H1 (cell line): ENCODE results near the gene LARP4. TPM values are rescaled to one million over a fixed set of nuclear protein-coding genes. Genes with fewer than 3 reads are reported as not detected.

Source experiments
- CTCF ChIA-PET: fragments of 300-600 bp; sonication (Branson Sonifier 250); formaldehyde crosslinking; loops from one replicate; lab custom pipeline; 2021; ENCODE audit not compliant: partially characterized antibody; lab: Charles Lee
- POLR2A ChIA-PET: fragments of 300-600 bp; sonication (Branson Sonifier 250); formaldehyde crosslinking; loops from one replicate; lab custom pipeline; 2021; ENCODE audit warnings: inconsistent platforms; ENCODE audit not compliant: partially characterized antibody; lab: Charles Lee
- DNase-seq, 2 experiments: peaks; one replicate each; pipeline versions ENCODE4 v3.0.0 to v3.0.0-alpha.2; 2010 to 2022; ENCODE audit warnings: low spot score in 2 of 2, low read depth in 1 of 2, mixed read lengths in 1 of 2
- FAIRE-seq: peaks from 2 replicates; lab custom pipeline; 2011; peaks lifted over from hg19 to GRCh38; lab: Jason Lieb, UNC
- H2AFZ ChIP-seq: 2 replicates; pipeline ENCODE4 v1.8.1; 2012; ENCODE audit warnings: low read length, inconsistent platforms
- H2AK5ac ChIP-seq: 2 replicates; pipeline ENCODE4 v1.6.1; 2013; ENCODE audit warnings: low read depth, low read length
- H2BK120ac ChIP-seq: replicated peaks from 2 replicates; pipeline ENCODE3; 2013; ENCODE audit warnings: low read depth, low read length, inconsistent platforms
- H2BK12ac ChIP-seq: 2 replicates; pipeline ENCODE4 v1.6.1; 2013; ENCODE audit warnings: low read depth, low read length
- H2BK15ac ChIP-seq: 2 replicates; pipeline ENCODE4 v1.6.1; 2013; ENCODE audit warnings: low read length
- H2BK20ac ChIP-seq: 2 replicates; pipeline ENCODE4 v1.6.1; 2013; ENCODE audit warnings: low read length
- H2BK5ac ChIP-seq: 2 replicates; pipeline ENCODE4 v1.6.1; 2013; ENCODE audit warnings: low read depth, low read length
- H3K14ac ChIP-seq: 2 replicates; pipeline ENCODE4 v1.6.1; 2013; ENCODE audit warnings: inconsistent platforms; ENCODE audit not compliant: insufficient read length
- H3K18ac ChIP-seq: 2 replicates; pipeline ENCODE4 v1.6.1; 2013; ENCODE audit warnings: low read length; ENCODE audit errors: extremely low read depth
- H3K23ac ChIP-seq: 2 replicates; pipeline ENCODE4 v1.6.1; 2013; ENCODE audit warnings: inconsistent platforms; ENCODE audit not compliant: insufficient read length
- H3K23me2 ChIP-seq: 2 replicates; pipeline ENCODE4 v1.6.1; 2013; ENCODE audit warnings: low read depth, low read length
- H3K27ac ChIP-seq: 2 replicates; pipeline ENCODE4 v1.6.1; 2011; ENCODE audit warnings: low read depth, low read length, inconsistent platforms
- H3K27me3 ChIP-seq, 4 experiments: replicated peaks in 1 of 4; 1 replicate in 1 of 4; 2 replicates in 3 of 4; pipeline versions ENCODE4 v1.6.1 to v1.8.1; 2011 to 2013; ENCODE audit warnings: low read length in 3 of 4, mild to moderate bottlenecking in 3 of 4, inconsistent platforms in 2 of 4, mixed read lengths in 2 of 4, moderate library complexity in 1 of 4; ENCODE audit not compliant: control insufficient read depth in 3 of 4, insufficient read depth in 3 of 4; ENCODE audit errors: extremely low read depth in 1 of 4
- H3K36me3 ChIP-seq, 4 experiments: 2 replicates each; pipeline versions ENCODE4 v1.6.1 to v1.8.1; 2011 to 2013; ENCODE audit warnings: mild to moderate bottlenecking in 4 of 4, low read length in 3 of 4, moderate library complexity in 2 of 4, control low read depth in 1 of 4, inconsistent platforms in 1 of 4; ENCODE audit not compliant: insufficient read depth in 4 of 4, control insufficient read depth in 2 of 4
- H3K4ac ChIP-seq: replicated peaks from 2 replicates; pipeline ENCODE3; 2013; ENCODE audit warnings: low read length, low read depth, mixed read lengths, inconsistent platforms; ENCODE audit not compliant: insufficient read length
- H3K4me1 ChIP-seq, 4 experiments: replicated peaks in 1 of 4; 1 replicate in 1 of 4; 2 replicates in 3 of 4; pipeline versions ENCODE4 v1.6.1 to v1.8.1; 2011 to 2013; ENCODE audit warnings: low read length in 3 of 4, inconsistent platforms in 2 of 4, mixed read lengths in 1 of 4; ENCODE audit not compliant: insufficient read depth in 4 of 4, control insufficient read depth in 3 of 4
- H3K4me2 ChIP-seq, 2 experiments: 2 replicates each; pipeline versions ENCODE4 v1.6.1 to v1.8.1; 2011 to 2013; ENCODE audit warnings: low read depth in 2 of 2, low read length in 2 of 2, control low read depth in 1 of 2, inconsistent platforms in 1 of 2, mild to moderate bottlenecking in 1 of 2; ENCODE audit not compliant: insufficient read depth in 1 of 2
- H3K4me3 ChIP-seq, 4 experiments: fragments of 200-600, 300-600 bp in 1 of 4; sonication (generic), shearing (Covaris generic), sonication (Bioruptor Twin) in 1 of 4; 2 replicates each; pipeline versions ENCODE4 v1.5.1 to v1.8.1; 2011 to 2016; ENCODE audit warnings: low read length in 4 of 4, low read depth in 3 of 4, control low read depth in 2 of 4, inconsistent platforms in 2 of 4, mild to moderate bottlenecking in 2 of 4, mixed read lengths in 1 of 4, moderate library complexity in 1 of 4; ENCODE audit not compliant: insufficient read depth in 2 of 4; ENCODE audit errors: extremely low read depth in 1 of 4
- H3K56ac ChIP-seq: replicated peaks from 2 replicates; pipeline ENCODE3; 2013; ENCODE audit warnings: low read depth, mild to moderate bottlenecking, mixed read lengths, low read length, inconsistent platforms; ENCODE audit not compliant: insufficient read length
- H3K79me1 ChIP-seq: 2 replicates; pipeline ENCODE4 v1.6.1; 2013; ENCODE audit warnings: low read depth, low read length, control low read depth
- H3K79me2 ChIP-seq, 2 experiments: 2 replicates each; pipeline versions ENCODE4 v1.6.1 to v1.8.1; 2012 to 2013; ENCODE audit warnings: low read length in 2 of 2, mild to moderate bottlenecking in 2 of 2, inconsistent platforms in 1 of 2; ENCODE audit not compliant: insufficient read depth in 2 of 2, control insufficient read depth in 1 of 2
- H3K9ac ChIP-seq, 4 experiments: replicated peaks in 1 of 4; 1 replicate in 1 of 4; 2 replicates in 3 of 4; pipeline versions ENCODE4 v1.6.1 to v1.8.1; 2011 to 2013; ENCODE audit warnings: low read depth in 3 of 4, low read length in 3 of 4, control low read depth in 2 of 4, mild to moderate bottlenecking in 2 of 4, moderate library complexity in 2 of 4, inconsistent platforms in 1 of 4; ENCODE audit errors: extremely low read depth in 1 of 4
- H3K9me3 ChIP-seq, 2 experiments: 2 replicates each; pipeline versions ENCODE4 v1.6.1 to v1.8.1; 2012 to 2013; ENCODE audit warnings: mild to moderate bottlenecking in 2 of 2, moderate library complexity in 2 of 2, control low read depth in 1 of 2, inconsistent platforms in 1 of 2, low read depth in 1 of 2, low read length in 1 of 2, mixed read lengths in 1 of 2; ENCODE audit not compliant: insufficient read depth in 2 of 2
- H4K20me1 ChIP-seq, 2 experiments: replicated peaks in 1 of 2; 2 replicates each; pipeline versions ENCODE3 to v1.8.1; 2011 to 2013; ENCODE audit warnings: inconsistent platforms in 2 of 2, low read length in 2 of 2, mild to moderate bottlenecking in 1 of 2; ENCODE audit not compliant: insufficient read depth in 2 of 2, control insufficient read depth in 1 of 2
- H4K5ac ChIP-seq: 2 replicates; pipeline ENCODE4 v1.6.1; 2013; ENCODE audit warnings: low read length, low read depth, mixed read lengths, inconsistent platforms; ENCODE audit not compliant: insufficient read length
- H4K8ac ChIP-seq: 2 replicates; pipeline ENCODE4 v1.8.0; 2013; ENCODE audit warnings: mild to moderate bottlenecking, moderate library complexity, low read length, inconsistent platforms; ENCODE audit not compliant: insufficient read depth; ENCODE audit errors: extremely low read depth
- H4K91ac ChIP-seq: replicated peaks from 2 replicates; pipeline ENCODE3; 2013; ENCODE audit warnings: low read length, mixed read lengths, inconsistent platforms; ENCODE audit not compliant: insufficient read length
- WGBS, 2 experiments: shearing (Covaris generic) in 1 of 2; methylation state at CpG; one replicate each; pipeline versions ENCODE4 v1.1.6 to v1.1.7; 2013 to 2015; ENCODE audit warnings: low lambda C conversion rate in 2 of 2, mixed read lengths in 2 of 2, inconsistent platforms in 1 of 2, low coverage in 1 of 2, missing lambda C conversion rate in 1 of 2; ENCODE audit not compliant: insufficient replicate concordance in 2 of 2, insufficient coverage in 1 of 2, insufficient read length in 1 of 2; ENCODE audit errors: extremely low coverage in 1 of 2, missing lambda C conversion rate in 1 of 2; 5-methylcytosine and 5-hydroxymethylcytosine counted together
- polyA plus RNA-seq, 7 experiments: library from polyadenylated mRNA; depleted of rRNA in 3 of 7; stranded (reverse) in 5 of 7; unstranded in 2 of 7; fragments of >200 nt in 5 of 7; fragments of 200-250 nt in 2 of 7; gene quantifications; 1 replicate in 5 of 7; 2 replicates in 1 of 7; 4 replicates in 1 of 7; pipeline versions ENCODE4 v1.2.1 to v1.2.3, GENCODE V29; 2011 to 2013; ENCODE audit warnings: missing spikeins in 2 of 7, mixed read lengths in 2 of 7
- total RNA-seq: library from RNA; stranded (reverse); fragmentation: NEBNext Ultra II Directional; extraction: Animal tissue kit (Norgen Biotek cat#: 25700); gene quantifications from 2 replicates; pipeline ENCODE4 v1.2.1, GENCODE V29; 2021

Gene LARP4
- total and polyA plus RNA-seq, 2 of the 8 experiments (the other 6 are each of a cell fraction or from before 2014, with no cell fraction given): 12.8 to 93.9 TPM

DNA sequence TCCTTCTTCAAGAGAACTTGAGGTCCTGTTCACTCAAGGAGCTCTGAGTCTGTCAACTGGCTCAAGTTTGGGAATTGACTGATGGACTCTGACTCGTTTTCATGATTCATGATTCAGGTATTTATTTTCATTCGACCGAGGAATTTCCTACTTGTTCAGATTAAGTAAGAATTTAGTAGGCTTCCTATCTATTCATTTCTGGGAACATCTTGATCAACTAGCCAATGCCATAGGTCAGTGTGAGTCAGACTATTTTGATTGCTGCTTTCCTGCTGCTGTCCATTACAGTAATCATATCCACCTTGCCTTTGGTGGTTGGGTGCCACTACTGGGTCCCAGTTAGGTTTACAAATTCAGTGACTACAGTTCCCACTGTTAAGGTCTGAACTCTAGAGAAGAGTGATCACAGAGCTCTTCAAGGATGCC is 10.4 kb upstream of the LARP4 start:
- DNase-seq (no peak), FAIRE-seq (no peak)
- no peaks in the 10 kb centered on the region for H3K79me2 ChIP-seq
- no peak overlapping the region for H3K23ac ChIP-seq
- H2BK15ac ChIP-seq: no peak overlapping the region
- no peaks in the 10 kb centered on the region for H3K27me3 ChIP-seq
- no peak overlapping the region for H3K14ac ChIP-seq
- H3K23me2 ChIP-seq: no peaks in the 10 kb centered on the region
- H3K56ac ChIP-seq: no peak overlapping the region
- H3K36me3 ChIP-seq: no peaks in the 10 kb centered on the region
- H2BK120ac ChIP-seq: no peak overlapping the region
- H4K8ac ChIP-seq: no peak overlapping the region
- no peak overlapping the region for H4K5ac ChIP-seq
- no peak overlapping the region for H3K4ac ChIP-seq
- H2AK5ac ChIP-seq: no peak overlapping the region
- H4K20me1 ChIP-seq: no peaks in the 10 kb centered on the region
- H3K9ac ChIP-seq: no peak overlapping the region
- no peaks in the 10 kb centered on the region for H3K9me3 ChIP-seq
- no peak overlapping the region for H2BK12ac ChIP-seq
- ChIA-PET CTCF (no interaction called here), POLR2A (interaction anchor here (0.8 to 2.5 kb wide), 2 partner anchors 10 to 306 kb away, joined by 4 to 9 read pairs; partner anchors contain the start of gene LARP4)
- H2BK20ac ChIP-seq: no peak overlapping the region
- no peak overlapping the region for H2BK5ac ChIP-seq
- no peak overlapping the region for H4K91ac ChIP-seq
- 92% methylated on average over 3 of the region's 3 CpGs; no CpG with 5 or more reads in 1 of the 2 experiments for WGBS, 2 experiments
- H3K18ac ChIP-seq: no peak overlapping the region
- no peak overlapping the region for H3K27ac ChIP-seq
- H3K4me1 ChIP-seq: peaks cover 7 to 9% (median 8%) of the 10 kb centered on the region in 4 experiments
- H3K79me1 ChIP-seq: no peaks in the 10 kb centered on the region
- no peak overlapping the region for H2AFZ ChIP-seq
- H3K4me3 ChIP-seq: no peak overlapping the region
- no peak overlapping the region for H3K4me2 ChIP-seq
